GM12865 (cell line): ENCODE results near the gene ITGA11.

Experiments
- DNase-seq: peaks from one replicate; pipeline ENCODE4 v3.0.0; 2010; ENCODE audit warnings: low read depth
- H3K4me3 ChIP-seq: 2 replicates; pipeline ENCODE4 v1.5.1; 2011; ENCODE audit warnings: mild to moderate bottlenecking, low read depth, low read length, control low read depth
- TF ChIP-seq, protein P1 (sequence below): IDR thresholded peaks from 2 replicates; pipeline ENCODE4 v1.5.1; 2011; ENCODE audit warnings: low read length, control low read depth, low read depth, inconsistent platforms; ENCODE audit not compliant: insufficient read depth; ENCODE audit errors: missing control alignments

The ITGA11 gene

DNA sequence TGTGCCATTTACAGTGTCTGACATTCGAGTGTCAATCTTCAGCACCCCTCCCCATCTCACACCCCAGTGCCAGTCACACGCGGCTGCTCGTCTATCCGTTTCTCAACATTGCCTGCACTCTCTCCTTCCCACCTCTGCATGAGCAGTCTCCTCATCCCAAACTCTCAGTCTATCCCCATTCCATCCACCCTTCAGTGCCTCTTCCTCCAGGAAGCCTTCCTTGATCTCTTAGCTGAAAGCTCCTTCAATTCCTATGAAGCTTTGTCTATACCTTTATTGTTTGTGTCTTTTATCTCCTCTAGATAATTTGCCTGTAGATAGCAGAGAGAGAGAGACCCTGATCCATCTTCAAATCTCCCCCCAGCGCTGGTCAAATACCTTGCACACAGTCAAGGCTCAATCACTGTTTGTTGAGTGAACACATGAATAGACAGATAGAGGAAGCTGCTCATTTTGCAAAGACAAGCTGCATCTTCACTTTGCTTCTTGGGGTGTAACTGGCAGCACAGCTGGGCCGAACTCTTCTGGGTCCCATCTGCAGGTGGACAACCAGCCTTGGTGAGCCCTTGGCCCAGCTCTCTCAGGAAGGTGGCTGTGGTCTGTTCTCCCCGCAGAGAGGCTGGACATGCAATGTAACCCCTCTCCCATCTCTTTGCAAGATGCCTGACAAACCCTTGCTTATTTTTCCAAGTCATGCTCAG is 52.8 kb downstream of the ITGA11 start:
- TF ChIP-seq, protein P1, sequence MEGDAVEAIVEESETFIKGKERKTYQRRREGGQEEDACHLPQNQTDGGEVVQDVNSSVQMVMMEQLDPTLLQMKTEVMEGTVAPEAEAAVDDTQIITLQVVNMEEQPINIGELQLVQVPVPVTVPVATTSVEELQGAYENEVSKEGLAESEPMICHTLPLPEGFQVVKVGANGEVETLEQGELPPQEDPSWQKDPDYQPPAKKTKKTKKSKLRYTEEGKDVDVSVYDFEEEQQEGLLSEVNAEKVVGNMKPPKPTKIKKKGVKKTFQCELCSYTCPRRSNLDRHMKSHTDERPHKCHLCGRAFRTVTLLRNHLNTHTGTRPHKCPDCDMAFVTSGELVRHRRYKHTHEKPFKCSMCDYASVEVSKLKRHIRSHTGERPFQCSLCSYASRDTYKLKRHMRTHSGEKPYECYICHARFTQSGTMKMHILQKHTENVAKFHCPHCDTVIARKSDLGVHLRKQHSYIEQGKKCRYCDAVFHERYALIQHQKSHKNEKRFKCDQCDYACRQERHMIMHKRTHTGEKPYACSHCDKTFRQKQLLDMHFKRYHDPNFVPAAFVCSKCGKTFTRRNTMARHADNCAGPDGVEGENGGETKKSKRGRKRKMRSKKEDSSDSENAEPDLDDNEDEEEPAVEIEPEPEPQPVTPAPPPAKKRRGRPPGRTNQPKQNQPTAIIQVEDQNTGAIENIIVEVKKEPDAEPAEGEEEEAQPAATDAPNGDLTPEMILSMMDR: no peak
- H3K4me3 ChIP-seq: no peak overlapping the region
- no peak for DNase-seq

DNA sequence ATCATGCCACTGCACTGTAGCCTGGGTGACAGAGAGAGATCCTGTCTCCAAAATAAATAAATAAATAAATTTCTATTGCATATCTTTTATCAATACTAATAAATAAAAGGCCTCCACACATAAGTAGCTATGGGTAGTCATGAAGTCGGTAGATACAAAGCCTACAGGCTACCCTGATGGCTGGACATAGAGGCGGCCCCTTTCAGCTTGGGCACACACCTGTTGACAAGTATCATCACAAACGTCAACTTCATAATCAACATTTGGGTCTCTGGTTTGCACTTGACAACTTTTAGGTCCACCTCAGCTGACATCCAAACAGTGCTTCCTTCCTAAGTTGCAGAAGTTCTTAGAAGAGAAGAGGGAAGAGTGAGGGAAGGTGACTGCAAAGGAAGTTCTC is 53.4 kb downstream of the ITGA11 start:
- DNase-seq: no peak
- H3K4me3 ChIP-seq: no peak overlapping the region
- TF ChIP-seq, protein P1: no peak

DNA sequence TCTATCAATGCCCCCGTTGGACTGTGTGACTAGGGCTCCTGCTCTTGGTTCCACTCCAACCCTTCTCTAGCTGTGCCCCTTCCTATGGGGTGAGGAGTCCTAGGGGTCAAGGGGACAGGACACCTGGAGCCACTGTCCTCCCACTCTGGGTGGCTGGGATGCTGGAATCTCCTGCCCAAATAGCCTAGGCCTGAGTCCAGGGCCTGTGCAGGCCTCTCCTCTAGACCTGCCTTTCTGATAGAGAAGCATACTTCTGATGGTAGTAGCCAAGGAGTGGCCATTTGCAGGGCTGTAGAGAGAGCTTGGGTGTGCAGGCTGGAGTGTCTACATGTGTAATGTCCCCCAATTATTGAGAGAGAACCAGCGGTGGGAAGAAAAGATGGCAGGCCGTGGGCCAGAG is 54.2 kb downstream of the ITGA11 start:
- H3K4me3 ChIP-seq: no peak overlapping the region
- TF ChIP-seq, protein P1: no peak
- DNase-seq: no peak

DNA sequence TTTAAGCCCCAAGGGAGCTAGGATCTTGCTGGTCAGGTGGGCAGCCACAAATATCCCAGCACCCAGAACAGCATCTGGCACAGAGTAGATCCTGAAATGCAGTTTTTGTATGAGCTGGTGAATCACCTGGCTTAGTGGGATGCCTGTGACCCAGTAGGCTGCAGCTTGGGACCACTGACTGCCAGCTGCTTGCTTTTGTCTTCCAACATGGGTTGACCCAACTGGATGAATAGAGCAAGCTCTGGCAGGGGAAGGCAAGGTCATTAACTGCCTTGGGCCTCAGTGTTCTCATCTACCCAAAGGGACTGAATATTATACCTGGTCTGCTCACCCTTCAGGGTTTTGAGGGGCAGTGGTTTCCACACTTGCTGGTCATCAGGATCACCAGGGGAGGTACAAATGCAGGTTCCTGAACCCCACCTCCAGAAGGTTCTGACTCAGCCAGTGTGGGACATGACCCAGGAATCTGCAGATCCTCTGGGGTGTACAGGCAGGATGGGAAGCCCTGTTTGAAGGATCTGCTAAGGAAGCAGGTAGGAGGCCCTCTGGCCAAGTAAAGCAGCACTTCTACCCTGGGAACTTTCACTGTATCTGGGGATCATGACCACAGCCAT is 55.4 kb downstream of the ITGA11 start:
- H3K4me3 ChIP-seq: no peak overlapping the region
- TF ChIP-seq, protein P1: no peak
- no peak for DNase-seq

DNA sequence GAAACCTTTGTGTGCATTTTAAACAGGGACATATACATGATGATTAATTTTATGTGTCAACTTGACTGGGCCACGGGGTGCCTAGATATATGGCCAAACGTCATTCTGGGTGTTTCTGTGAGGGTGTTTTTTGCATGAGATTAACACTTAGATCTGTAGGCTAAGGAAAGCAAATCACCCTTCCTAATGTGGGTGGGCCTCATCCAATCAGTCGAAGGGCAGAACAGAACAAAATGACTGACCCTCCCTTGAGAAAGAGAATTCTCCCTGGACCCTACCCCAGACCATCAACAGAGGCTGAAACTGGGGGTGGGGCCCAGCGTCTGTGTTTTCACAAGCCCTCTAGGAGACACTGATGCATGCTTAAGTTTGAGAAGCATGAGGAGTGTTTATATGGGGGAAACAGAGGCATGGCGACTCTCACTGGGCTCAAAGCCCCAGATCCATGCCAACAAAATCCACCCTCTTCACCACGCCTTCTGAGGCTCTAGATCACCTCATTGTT is 56.2 kb downstream of the ITGA11 start:
- no peak for DNase-seq
- H3K4me3 ChIP-seq: no peak overlapping the region
- TF ChIP-seq, protein P1: no peak

DNA sequence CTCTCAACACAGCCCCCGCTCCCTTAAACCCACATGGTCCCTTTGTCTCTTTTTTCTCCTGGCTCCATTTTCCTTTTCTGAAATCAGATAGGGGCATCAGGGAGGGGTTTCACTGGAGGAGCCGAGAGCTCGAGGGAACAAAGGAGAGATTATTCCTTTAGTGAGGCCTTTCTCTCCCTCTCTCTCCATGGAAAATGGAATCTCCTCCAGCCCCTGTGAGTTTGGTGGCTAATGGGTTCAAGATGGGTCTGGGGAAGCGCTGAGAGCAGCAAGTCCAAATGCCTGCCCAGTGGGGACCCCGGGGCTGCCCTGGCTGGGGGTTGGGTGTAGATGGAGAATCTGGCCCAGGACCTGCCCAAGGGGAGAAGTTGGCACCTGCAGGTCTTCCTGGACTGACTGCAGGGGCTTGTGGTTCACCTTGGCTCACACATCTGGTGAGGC is 56.8 kb downstream of the ITGA11 start:
- TF ChIP-seq, protein P1: no peak
- no peak for DNase-seq
- no peak overlapping the region for H3K4me3 ChIP-seq
